Loucy (cell line): ENCODE measurements around the gene ADGRG7.
"Not testable (repeated sequence)": the region's sequence is repeated elsewhere in the genome, so short reads cannot be mapped to it uniquely, and the experiment has no call there.

Source experiments
- CTCF ChIP-seq: fragments of 200-600 bp; sonication (generic); conservative IDR thresholded peaks from 2 replicates; pipeline ENCODE4 v1.5.1; 2014; ENCODE audit warnings: mild to moderate bottlenecking, antibody characterized with exemption, low read length
- EZH2phosphoT487 ChIP-seq: fragments of 200-600 bp; IDR thresholded peaks from 2 replicates; pipeline ENCODE4 v1.6.1; 2018; ENCODE audit warnings: antibody characterized with exemption, mild to moderate bottlenecking, moderate library complexity, borderline replicate concordance

DNA sequence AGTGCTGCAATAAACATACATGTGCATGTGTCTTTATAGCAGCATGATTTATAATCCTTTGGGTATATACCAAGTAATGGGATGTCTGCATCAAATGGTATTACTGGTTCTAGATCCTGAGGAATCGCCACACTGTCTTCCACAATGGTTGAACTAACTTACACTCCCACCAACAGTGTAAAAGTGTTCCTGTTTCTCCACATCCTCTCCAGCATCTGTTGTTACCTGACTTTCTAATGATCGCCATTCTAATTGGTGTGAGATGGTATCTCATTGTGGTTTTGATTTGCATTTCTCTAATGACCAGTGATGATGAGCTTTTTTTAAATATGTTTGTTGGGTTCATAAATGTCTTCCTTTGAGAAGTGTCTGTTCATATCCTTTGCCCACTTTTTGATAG is 61.6 kb downstream of the ADGRG7 start:
- not testable (repeated sequence) for TF ChIP-seq CTCF, EZH2phosphoT487
